Parathyroid adenoma (tissue), 2 donors: Measurements from ENCODE around the gene C19orf81.
"Not testable (repeated sequence)": the region's sequence is repeated elsewhere in the genome, so short reads cannot be mapped to it uniquely, and the experiment has no call there.

Experiments used
- H2AFZ ChIP-seq: fragments of 300-600 bp; sonication (generic); one replicate; pipeline ENCODE4 v1.7.0; 2017; ENCODE audit warnings: antibody characterized with exemption, mild to moderate bottlenecking
- H3K27ac ChIP-seq: fragments of 300-600 bp; sonication (generic); one replicate; pipeline ENCODE4 v1.7.0; 2017
- H3K27me3 ChIP-seq: fragments of 300-600 bp; sonication (generic); one replicate; pipeline ENCODE4 v1.7.0; 2017; ENCODE audit warnings: low read length; ENCODE audit not compliant: control insufficient read depth, insufficient read depth
- H3K36me3 ChIP-seq: fragments of 300-600 bp; sonication (generic); one replicate; pipeline ENCODE4 v1.7.0; 2017; ENCODE audit warnings: low read length; ENCODE audit not compliant: control insufficient read depth, insufficient read depth
- H3K4me1 ChIP-seq: fragments of 300-600 bp; sonication (generic); one replicate; pipeline ENCODE4 v1.7.0; 2017; ENCODE audit warnings: control low read depth
- H3K4me2 ChIP-seq: fragments of 300-600 bp; sonication (generic); one replicate; pipeline ENCODE4 v1.7.0; 2017; ENCODE audit warnings: low read length
- H3K4me3 ChIP-seq: fragments of 300-600 bp; sonication (generic); one replicate; pipeline ENCODE4 v1.7.0; 2017; ENCODE audit warnings: low read depth, low read length
- H3K79me2 ChIP-seq: fragments of 300-600 bp; sonication (generic); one replicate; pipeline ENCODE4 v1.7.0; 2017; ENCODE audit warnings: control low read depth
- H3K9ac ChIP-seq: fragments of 300-600 bp; sonication (generic); one replicate; pipeline ENCODE4 v1.7.0; 2017; ENCODE audit warnings: mild to moderate bottlenecking
- H3K9me3 ChIP-seq: fragments of 300-600 bp; sonication (generic); one replicate; pipeline ENCODE4 v1.7.0; 2017; ENCODE audit warnings: low read length; ENCODE audit not compliant: control insufficient read depth
- TF ChIP-seq, protein P1 (sequence below): fragments of 300-600 bp; sonication (generic); IDR thresholded peaks from one replicate; pipeline ENCODE4 v1.7.0; 2017; ENCODE audit warnings: antibody characterized with exemption, mild to moderate bottlenecking
- donor health status: primary hyperparathyroidism.

The C19orf81 gene

DNA sequence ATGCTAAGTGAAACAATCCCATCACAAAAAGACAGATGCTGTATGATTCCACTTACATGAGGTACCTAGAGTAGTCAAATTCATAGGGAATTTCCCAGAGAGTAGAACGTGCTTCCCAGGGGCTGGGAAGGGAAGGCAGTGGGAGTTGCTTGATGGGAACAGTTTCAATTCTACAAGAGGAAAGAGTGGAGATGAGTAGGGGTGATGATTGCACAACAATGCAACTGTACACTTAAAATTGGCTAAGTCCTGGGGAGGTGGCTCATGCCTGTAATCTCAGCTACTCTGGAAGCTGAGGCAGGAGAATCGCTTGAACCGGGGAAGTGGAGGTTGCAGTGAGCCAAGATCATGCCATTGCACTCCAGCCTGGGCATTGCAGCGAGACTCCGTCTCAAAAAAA, 30.9 kb upstream of the C19orf81 start:
- not testable (repeated sequence) for H3K27me3 ChIP-seq, H3K4me1 ChIP-seq, H2AFZ ChIP-seq, H3K4me3 ChIP-seq, H3K9ac ChIP-seq, H3K9me3 ChIP-seq, H3K36me3 ChIP-seq, H3K79me2 ChIP-seq, H3K27ac ChIP-seq, H3K4me2 ChIP-seq

DNA sequence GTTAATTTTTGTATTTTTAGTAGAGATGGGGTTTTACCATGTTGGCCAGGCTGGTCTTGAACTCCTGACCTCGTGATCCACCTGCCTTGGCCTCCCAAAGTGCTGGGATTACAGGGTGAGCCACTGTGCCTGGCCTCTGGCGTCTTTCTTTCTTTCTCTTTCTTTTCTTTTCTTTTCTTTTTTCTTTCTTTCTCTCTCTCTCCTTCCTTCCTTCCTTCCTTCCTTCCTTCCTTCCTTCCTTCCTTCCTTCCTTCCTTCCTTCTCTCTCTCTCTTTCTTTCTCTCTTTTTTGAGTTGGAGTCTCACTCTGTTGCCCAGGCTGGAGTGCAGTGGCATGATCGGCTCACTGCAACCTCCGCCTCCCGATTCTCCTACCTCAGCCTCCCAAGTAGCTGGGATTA, 30.1 kb upstream of the C19orf81 start:
- not testable (repeated sequence) for H3K36me3 ChIP-seq, H3K4me2 ChIP-seq, H3K9ac ChIP-seq, H3K79me2 ChIP-seq, H3K9me3 ChIP-seq, H3K4me3 ChIP-seq, H3K27ac ChIP-seq, H3K4me1 ChIP-seq, H2AFZ ChIP-seq, H3K27me3 ChIP-seq

GRCh38 chr19:50620394-50620906, 28.8 kb upstream of the C19orf81 start:
- H3K4me3 ChIP-seq, H3K4me2 ChIP-seq, H3K36me3 ChIP-seq, H3K9ac ChIP-seq, H3K4me1 ChIP-seq, H3K79me2 ChIP-seq, H3K9me3 ChIP-seq, H3K27ac ChIP-seq, H3K27me3 ChIP-seq, H2AFZ ChIP-seq: not testable (repeated sequence)

- no peaks in the 10 kb centered on the region for H3K9me3 ChIP-seq
- H3K4me2 ChIP-seq, result no peak overlapping the region
- H3K27ac ChIP-seq, result no peak overlapping the region
- H3K27me3 ChIP-seq, result no peaks in the 10 kb centered on the region
- TF ChIP-seq, protein P1, sequence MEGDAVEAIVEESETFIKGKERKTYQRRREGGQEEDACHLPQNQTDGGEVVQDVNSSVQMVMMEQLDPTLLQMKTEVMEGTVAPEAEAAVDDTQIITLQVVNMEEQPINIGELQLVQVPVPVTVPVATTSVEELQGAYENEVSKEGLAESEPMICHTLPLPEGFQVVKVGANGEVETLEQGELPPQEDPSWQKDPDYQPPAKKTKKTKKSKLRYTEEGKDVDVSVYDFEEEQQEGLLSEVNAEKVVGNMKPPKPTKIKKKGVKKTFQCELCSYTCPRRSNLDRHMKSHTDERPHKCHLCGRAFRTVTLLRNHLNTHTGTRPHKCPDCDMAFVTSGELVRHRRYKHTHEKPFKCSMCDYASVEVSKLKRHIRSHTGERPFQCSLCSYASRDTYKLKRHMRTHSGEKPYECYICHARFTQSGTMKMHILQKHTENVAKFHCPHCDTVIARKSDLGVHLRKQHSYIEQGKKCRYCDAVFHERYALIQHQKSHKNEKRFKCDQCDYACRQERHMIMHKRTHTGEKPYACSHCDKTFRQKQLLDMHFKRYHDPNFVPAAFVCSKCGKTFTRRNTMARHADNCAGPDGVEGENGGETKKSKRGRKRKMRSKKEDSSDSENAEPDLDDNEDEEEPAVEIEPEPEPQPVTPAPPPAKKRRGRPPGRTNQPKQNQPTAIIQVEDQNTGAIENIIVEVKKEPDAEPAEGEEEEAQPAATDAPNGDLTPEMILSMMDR, result no peak
- no peaks in the 10 kb centered on the region for H3K4me1 ChIP-seq
- no peaks in the 10 kb centered on the region for H3K79me2 ChIP-seq
- no peak overlapping the region for H3K9ac ChIP-seq
- H2AFZ ChIP-seq, result no peak overlapping the region
- H3K4me3 ChIP-seq, result no peak overlapping the region
- no peaks in the 10 kb centered on the region for H3K36me3 ChIP-seq
Observed at GRCh38 chr19:50624949-50625600, 24.2 kb upstream of the C19orf81 start.

DNA sequence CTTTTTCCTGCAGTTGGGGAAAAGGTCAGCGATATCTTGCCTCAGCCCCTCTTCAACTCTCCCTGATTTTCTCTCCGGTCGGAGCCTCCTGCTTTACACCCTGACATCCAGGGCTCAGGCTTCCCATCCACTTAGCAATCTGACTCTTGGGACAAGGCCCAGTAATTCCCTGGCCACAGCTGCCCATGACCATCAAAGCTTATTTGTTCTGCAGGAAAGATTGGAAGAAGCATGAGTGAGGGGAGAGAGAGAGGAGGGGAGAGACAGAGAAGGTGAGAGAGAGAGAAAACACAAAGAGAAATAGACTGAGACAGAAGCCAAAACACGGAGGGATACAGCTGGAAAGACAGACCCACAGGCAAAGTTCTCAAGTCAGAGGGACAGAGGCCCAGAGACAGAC, 23.2 kb upstream of the C19orf81 start:
- no peaks in the 10 kb centered on the region for H3K9me3 ChIP-seq
- no peak overlapping the region for H3K4me2 ChIP-seq
- TF ChIP-seq, protein P1, result no peak
- H3K4me1 ChIP-seq, result no peaks in the 10 kb centered on the region
- no peaks in the 10 kb centered on the region for H3K79me2 ChIP-seq
- H3K4me3 ChIP-seq, result no peak overlapping the region
- H3K27ac ChIP-seq, result no peak overlapping the region
- H3K36me3 ChIP-seq, result no peaks in the 10 kb centered on the region
- no peak overlapping the region for H3K9ac ChIP-seq
- H3K27me3 ChIP-seq, result no peaks in the 10 kb centered on the region
- H2AFZ ChIP-seq, result no peak overlapping the region

GRCh38 chr19:50626795-50627194, 22.4 kb upstream of the C19orf81 start:
- H3K4me2 ChIP-seq, result no peak overlapping the region

More at GRCh38 chr19:50626795-50627194, 22.4 kb upstream of the C19orf81 start:
- no peak overlapping the region for H2AFZ ChIP-seq
- TF ChIP-seq, protein P1, result no peak
- H3K36me3 ChIP-seq, result no peaks in the 10 kb centered on the region
- no peaks in the 10 kb centered on the region for H3K4me1 ChIP-seq
- H3K27me3 ChIP-seq, result no peaks in the 10 kb centered on the region
- no peaks in the 10 kb centered on the region for H3K79me2 ChIP-seq
- no peaks in the 10 kb centered on the region for H3K9me3 ChIP-seq
- H3K4me3 ChIP-seq, result no peak overlapping the region
- H3K9ac ChIP-seq, result no peak overlapping the region
- H3K27ac ChIP-seq, result no peak overlapping the region
